HG03175 (cell line): Measurements from ENCODE around the gene CACNA2D1.

Experiments used
- ATAC-seq: cut with Tn5 transposase; IDR thresholded peaks from one replicate; pipeline ENCODE4 v1.9.1; 2021; ENCODE audit warnings: mild to moderate bottlenecking, moderate library complexity; ENCODE audit not compliant: unreplicated experiment

The CACNA2D1 gene

GRCh38 chr7:81903115-81903514, 540.5 kb downstream of the CACNA2D1 start:
- no peak for ATAC-seq

GRCh38 chr7:81902536-81902935, 541.0 kb downstream of the CACNA2D1 start:
- ATAC-seq, result no peak
